CD14-positive monocyte (primary cell): ENCODE measurements around the gene CPT1C. TPM values are rescaled to one million over a fixed set of nuclear protein-coding genes. Genes with fewer than 3 reads are reported as not detected.

Experiments
- DNase-seq, 3 donors: peaks; one replicate each; pipeline ENCODE4 v3.0.0-alpha.2; 2011 to 2022
- H2AFZ ChIP-seq: 2 replicates; pipeline ENCODE4 v1.6.0; 2012; ENCODE audit warnings: mild to moderate bottlenecking, low read depth, low read length, inconsistent platforms; ENCODE audit not compliant: insufficient read depth, poor library complexity, severe bottlenecking
- H3K27ac ChIP-seq, 2 donors: 1 replicate in 1 of 2; 2 replicates in 1 of 2; pipeline ENCODE4 v1.5.1; 2012 to 2013; ENCODE audit warnings: low read length in 2 of 2, control low read depth in 1 of 2, inconsistent platforms in 1 of 2, low read depth in 1 of 2, mild to moderate bottlenecking in 1 of 2
- H3K27me3 ChIP-seq, 2 donors: one replicate each; pipeline versions ENCODE4 v1.6.0 to v1.6.1; 2011 to 2013; ENCODE audit warnings: low read length in 2 of 2; ENCODE audit not compliant: control insufficient read depth in 2 of 2, insufficient read depth in 2 of 2
- H3K36me3 ChIP-seq, 2 donors: replicated peaks in 1 of 2; 1 replicate in 1 of 2; 2 replicates in 1 of 2; pipeline versions ENCODE4 v1.5.1 to v1.6.1; 2012 to 2013; ENCODE audit warnings: low read length in 2 of 2, control low read depth in 1 of 2, inconsistent platforms in 1 of 2, mild to moderate bottlenecking in 1 of 2; ENCODE audit not compliant: insufficient read depth in 2 of 2, control insufficient read depth in 1 of 2
- H3K4me1 ChIP-seq, 2 donors: 1 replicate in 1 of 2; 2 replicates in 1 of 2; pipeline versions ENCODE4 v1.5.1 to v1.6.1; 2012 to 2013; ENCODE audit warnings: low read length in 2 of 2, control low read depth in 1 of 2, inconsistent platforms in 1 of 2, mild to moderate bottlenecking in 1 of 2, moderate library complexity in 1 of 2; ENCODE audit not compliant: insufficient read depth in 2 of 2, control insufficient read depth in 1 of 2
- H3K4me2 ChIP-seq: replicated peaks from 2 replicates; pipeline ENCODE3; 2012; ENCODE audit warnings: low read length, moderate library complexity, mild to moderate bottlenecking; ENCODE audit not compliant: poor library complexity, severe bottlenecking; ENCODE audit errors: extremely low read depth
- H3K4me3 ChIP-seq, 3 experiments: fragments of 200-600 bp in 1 of 3; sonication (generic) in 1 of 3; replicated peaks in 1 of 3; 1 replicate in 2 of 3; 2 replicates in 1 of 3; pipeline ENCODE4 v1.5.1; 2011 to 2013; ENCODE audit warnings: low read length in 3 of 3, mild to moderate bottlenecking in 3 of 3, control low read depth in 2 of 3, low read depth in 2 of 3, inconsistent platforms in 1 of 3, moderate library complexity in 1 of 3
- H3K79me2 ChIP-seq: 2 replicates; pipeline ENCODE4 v1.6.0; 2012; ENCODE audit warnings: mild to moderate bottlenecking, control low read depth, inconsistent platforms, low read length, moderate library complexity; ENCODE audit not compliant: insufficient read depth
- H3K9ac ChIP-seq: 2 replicates; pipeline ENCODE4 v1.6.0; 2017; ENCODE audit warnings: low read length, mild to moderate bottlenecking; ENCODE audit not compliant: insufficient read depth, poor library complexity, severe bottlenecking
- H3K9me3 ChIP-seq, 2 donors: replicated peaks in 1 of 2; 1 replicate in 1 of 2; 2 replicates in 1 of 2; pipeline versions ENCODE4 v1.5.1 to v1.6.1; 2012 to 2013; ENCODE audit warnings: low read length in 2 of 2, control low read depth in 1 of 2; ENCODE audit not compliant: control insufficient read depth in 1 of 2, insufficient read depth in 1 of 2
- H4K20me1 ChIP-seq: 2 replicates; pipeline ENCODE4 v1.6.0; 2012; ENCODE audit warnings: mild to moderate bottlenecking, low read length, control low read depth, moderate library complexity; ENCODE audit not compliant: insufficient read depth
- H3K27ac Mint-ChIP-seq, 7 donors: one replicate each; pipeline ENCODE4 v1.8.0; 2020; ENCODE audit warnings: mild to moderate bottlenecking in 7 of 7, mixed read lengths in 7 of 7, moderate library complexity in 6 of 7, inconsistent platforms in 2 of 7
- H3K27me3 Mint-ChIP-seq, 3 donors: one replicate each; pipeline ENCODE4 v1.8.0; 2021 to 2022; ENCODE audit warnings: low read depth in 3 of 3, mild to moderate bottlenecking in 3 of 3, mixed read lengths in 3 of 3, moderate library complexity in 3 of 3, inconsistent platforms in 1 of 3
- H3K36me3 Mint-ChIP-seq, 2 donors: one replicate each; pipeline ENCODE4 v1.8.0; 2020; ENCODE audit warnings: mixed read lengths in 2 of 2, inconsistent platforms in 1 of 2, mild to moderate bottlenecking in 1 of 2
- H3K4me1 Mint-ChIP-seq: one replicate; pipeline ENCODE4 v1.8.0; 2020; ENCODE audit warnings: mild to moderate bottlenecking, mixed read lengths
- H3K4me3 Mint-ChIP-seq, 2 donors: one replicate each; pipeline ENCODE4 v1.8.0; 2020; ENCODE audit warnings: mild to moderate bottlenecking in 2 of 2, mixed read lengths in 2 of 2, moderate library complexity in 1 of 2
- H3K9me3 Mint-ChIP-seq, 7 donors: one replicate each; pipeline ENCODE4 v1.8.0; 2020 to 2022; ENCODE audit warnings: mixed read lengths in 7 of 7, mild to moderate bottlenecking in 6 of 7, moderate library complexity in 6 of 7, inconsistent platforms in 2 of 7
- WGBS: methylation state at CpG from one replicate; pipeline ENCODE4 v1.1.5; 2013; ENCODE audit warnings: missing lambda C conversion rate; ENCODE audit not compliant: insufficient coverage; 5-methylcytosine and 5-hydroxymethylcytosine counted together
- intact Hi-C, 2 donors: fragments of 100-400 bp; cut with micrococcal nuclease; formaldehyde crosslinking; loops; one replicate each; pipeline versions ENCODE4 v1.15.0 to v1.15.1; 2023
- polyA plus RNA-seq, 3 donors: library from polyadenylated mRNA; depleted of rRNA in 1 of 3; unstranded in 2 of 3; stranded (reverse) in 1 of 3; fragments of 300-500 nt in 2 of 3; fragments of >200 nt in 1 of 3; fragmentation: Illumina TruSeq in 2 of 3; gene quantifications; 1 replicate in 2 of 3; 2 replicates in 1 of 3; pipeline ENCODE4 v1.2.3, GENCODE V29; 2012 to 2021
- TF ChIP-seq, protein P1 (sequence below): fragments of 200-600 bp; IDR thresholded peaks from one replicate; pipeline ENCODE4 v1.8.0; 2022; ENCODE audit warnings: antibody characterized with exemption, mild to moderate bottlenecking

Gene CPT1C
- polyA plus RNA-seq, 3 donors, result not detected

DNA sequence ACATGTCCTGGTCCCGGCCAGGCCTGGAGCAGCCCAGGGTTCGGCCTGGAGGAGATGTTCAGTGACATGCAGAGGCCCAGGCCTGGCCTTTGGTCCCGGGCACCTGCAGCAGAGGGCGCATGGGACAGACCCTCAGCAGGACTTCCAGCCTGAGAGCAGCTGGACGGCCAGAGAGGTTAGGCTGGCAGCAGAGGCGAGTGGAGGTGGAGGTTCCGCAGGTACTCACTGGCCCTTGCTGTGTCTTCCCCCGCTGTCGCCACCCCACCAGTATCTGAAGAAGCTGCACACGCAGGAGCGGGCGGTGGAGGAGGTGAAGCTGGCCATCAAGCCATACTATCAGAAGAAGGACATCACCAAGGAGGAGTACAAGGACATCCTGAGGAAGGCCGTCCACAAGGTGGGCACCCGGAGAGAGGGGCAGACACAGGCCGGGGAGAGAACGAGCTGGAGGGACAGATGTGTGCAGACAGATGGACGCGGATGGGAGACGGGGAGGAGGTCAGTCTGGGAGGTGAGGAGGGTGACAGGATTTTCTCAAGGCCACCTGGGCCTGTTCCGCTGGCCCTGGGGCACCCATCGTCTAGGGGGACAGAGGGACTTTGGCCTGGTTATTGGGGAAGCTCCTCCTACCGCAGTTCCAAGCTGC is 33.3 kb upstream of the CPT1C start:
- no peak overlapping the region for H3K4me3 Mint-ChIP-seq
- no peak for DNase-seq
- H3K27me3 Mint-ChIP-seq, result peaks cover 0 to 3% (median 0%) of the 10 kb centered on the region in 3 donors
- peaks cover 0 to 4% (median 0%) of the 10 kb centered on the region in 7 donors for H3K9me3 Mint-ChIP-seq
- peak overlapping the region in 2 of 7 donors; percentile 13 to 35 for H3K27ac Mint-ChIP-seq
- peaks cover 47% of the 10 kb centered on the region for H4K20me1 ChIP-seq
- H3K4me1 Mint-ChIP-seq, result no peaks in the 10 kb centered on the region
- no peak overlapping the region for H2AFZ ChIP-seq
- H3K4me2 ChIP-seq, result no peak overlapping the region
- no peak overlapping the region for H3K9ac ChIP-seq
- TF ChIP-seq, protein P1, sequence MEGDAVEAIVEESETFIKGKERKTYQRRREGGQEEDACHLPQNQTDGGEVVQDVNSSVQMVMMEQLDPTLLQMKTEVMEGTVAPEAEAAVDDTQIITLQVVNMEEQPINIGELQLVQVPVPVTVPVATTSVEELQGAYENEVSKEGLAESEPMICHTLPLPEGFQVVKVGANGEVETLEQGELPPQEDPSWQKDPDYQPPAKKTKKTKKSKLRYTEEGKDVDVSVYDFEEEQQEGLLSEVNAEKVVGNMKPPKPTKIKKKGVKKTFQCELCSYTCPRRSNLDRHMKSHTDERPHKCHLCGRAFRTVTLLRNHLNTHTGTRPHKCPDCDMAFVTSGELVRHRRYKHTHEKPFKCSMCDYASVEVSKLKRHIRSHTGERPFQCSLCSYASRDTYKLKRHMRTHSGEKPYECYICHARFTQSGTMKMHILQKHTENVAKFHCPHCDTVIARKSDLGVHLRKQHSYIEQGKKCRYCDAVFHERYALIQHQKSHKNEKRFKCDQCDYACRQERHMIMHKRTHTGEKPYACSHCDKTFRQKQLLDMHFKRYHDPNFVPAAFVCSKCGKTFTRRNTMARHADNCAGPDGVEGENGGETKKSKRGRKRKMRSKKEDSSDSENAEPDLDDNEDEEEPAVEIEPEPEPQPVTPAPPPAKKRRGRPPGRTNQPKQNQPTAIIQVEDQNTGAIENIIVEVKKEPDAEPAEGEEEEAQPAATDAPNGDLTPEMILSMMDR, result no peak
- intact Hi-C loops, result no loop called here
- H3K27ac ChIP-seq, result no peak overlapping the region
- H3K4me1 ChIP-seq, result no peaks in the 10 kb centered on the region
- H3K36me3 Mint-ChIP-seq, result peaks cover 72 to 96% of the 10 kb centered on the region in 2 donors
- H3K36me3 ChIP-seq, result peaks cover 88 to 100% of the 10 kb centered on the region in 2 donors
- no peaks in the 10 kb centered on the region for H3K79me2 ChIP-seq
- no peaks in the 10 kb centered on the region for H3K9me3 ChIP-seq
- 97% methylated on average over 19 of the region's 22 CpGs for WGBS
- H3K27me3 ChIP-seq, result no peaks in the 10 kb centered on the region
- no peak overlapping the region for H3K4me3 ChIP-seq

DNA sequence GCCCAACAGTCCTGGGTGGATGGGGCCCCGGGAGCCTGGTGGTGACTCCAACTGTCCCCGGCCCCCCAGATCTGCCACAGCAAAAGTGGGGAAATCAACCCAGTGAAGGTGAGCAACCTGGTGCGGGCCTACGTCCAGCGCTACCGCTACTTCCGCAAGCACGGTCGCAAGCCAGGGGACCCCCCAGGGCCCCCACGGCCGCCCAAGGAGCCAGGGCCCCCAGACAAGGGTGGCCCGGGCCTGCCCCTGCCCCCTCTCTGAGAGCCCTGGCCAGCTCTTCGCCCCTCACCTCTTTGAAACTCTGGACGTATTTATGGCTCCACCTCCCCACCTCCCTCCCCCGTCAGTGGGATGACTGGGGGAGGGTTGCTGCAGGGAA is 32.8 kb upstream of the CPT1C start:
- peaks cover 1% of the 10 kb centered on the region for H3K79me2 ChIP-seq
- no peak overlapping the region for H2AFZ ChIP-seq
- no peak for DNase-seq
- peaks cover 47% of the 10 kb centered on the region for H4K20me1 ChIP-seq
- WGBS, result 94% methylated on average over 9 of the region's 15 CpGs
- H3K27me3 Mint-ChIP-seq, result peaks cover 0 to 3% (median 0%) of the 10 kb centered on the region in 3 donors
- no peaks in the 10 kb centered on the region for H3K9me3 ChIP-seq
- no peak overlapping the region for H3K4me3 ChIP-seq
- H3K27ac ChIP-seq, result no peak overlapping the region
- no peaks in the 10 kb centered on the region for H3K4me1 ChIP-seq
- no peak overlapping the region for H3K27ac Mint-ChIP-seq
- H3K9me3 Mint-ChIP-seq, result peaks cover 0 to 4% (median 0%) of the 10 kb centered on the region in 7 donors
- no peaks in the 10 kb centered on the region for H3K4me1 Mint-ChIP-seq
- peaks cover 86 to 100% of the 10 kb centered on the region in 2 donors for H3K36me3 ChIP-seq
- H3K9ac ChIP-seq, result no peak overlapping the region
- H3K4me2 ChIP-seq, result no peak overlapping the region
- intact Hi-C loops, result no loop called here
- H3K36me3 Mint-ChIP-seq, result peaks cover 73 to 96% of the 10 kb centered on the region in 2 donors
- TF ChIP-seq, protein P1, result no peak
- H3K4me3 Mint-ChIP-seq, result no peak overlapping the region
- H3K27me3 ChIP-seq, result no peaks in the 10 kb centered on the region
